ENCODE data around the gene PIK3CG.

The PIK3CG gene

GRCh38 chr7:106836816-106837215 lies 28.3 kb upstream of the PIK3CG start:
- Histone ChIP-seq H3K9me3 (ENCODE audit: low read length) (no peaks in the 10 kb centered on the region), H3K36me3 (ENCODE audit: insufficient read depth, low read length) (no peaks in the 10 kb centered on the region), H3K27me3 (ENCODE audit: insufficient read depth, low read length) (no peaks in the 10 kb centered on the region), H3K9me2 (ENCODE audit: low read depth, low read length) (no peaks in the 10 kb centered on the region), H3K27ac (ENCODE audit: low read depth, low read length, poor library complexity, severe bottlenecking) (no peak overlapping the region), H4K20me1 (ENCODE audit: insufficient read depth, low read length) (no peaks in the 10 kb centered on the region), H3K4me3 (ENCODE audit: low read depth, low read length, poor library complexity, severe bottlenecking) (no peak overlapping the region), H3K4me1 (ENCODE audit: insufficient read depth, low read length, severe bottlenecking) (no peaks in the 10 kb centered on the region), H3K4me2 (ENCODE audit: low read length) (no peak overlapping the region), H3K9ac (ENCODE audit: low read length) (no peak overlapping the region), H3K79me2 (ENCODE audit: insufficient read depth, low read length) (no peaks in the 10 kb centered on the region), H3F3A (ENCODE audit: insufficient read depth, low read length) (no peaks in the 10 kb centered on the region), H2AFZ (ENCODE audit: low read length) (no peak overlapping the region)
- TF ChIP-seq EZH2 (IDR thresholded peaks at IDR 0.05; ENCODE audit: borderline replicate concordance, low read length) = no peak
- no peak for TF ChIP-seq CTCF (IDR thresholded peaks at IDR 0.05; ENCODE audit: low read length)

- H3K4me3 ChIP-seq (ENCODE audit: low read depth, low read length, poor library complexity, severe bottlenecking) = no peak overlapping the region
- no peaks in the 10 kb centered on the region for H3K36me3 ChIP-seq (ENCODE audit: insufficient read depth, low read length)
- no peak overlapping the region for H3K4me2 ChIP-seq (ENCODE audit: low read length)
These were observed 25.6 kb upstream of the PIK3CG start for GRCh38 chr7:106839511-106839910.

GRCh38 chr7:106840342-106840741 lies 24.7 kb upstream of the PIK3CG start:
- H4K20me1 ChIP-seq (ENCODE audit: insufficient read depth, low read length) = no peaks in the 10 kb centered on the region
- no peak overlapping the region for H3K9ac ChIP-seq (ENCODE audit: low read length)
- H3K27me3 ChIP-seq (ENCODE audit: insufficient read depth, low read length) = no peaks in the 10 kb centered on the region
- H3K9me3 ChIP-seq (ENCODE audit: low read length) = no peaks in the 10 kb centered on the region
- no peak overlapping the region for H2AFZ ChIP-seq (ENCODE audit: low read length)
- H3K27ac ChIP-seq (ENCODE audit: low read depth, low read length, poor library complexity, severe bottlenecking) = no peak overlapping the region
- H3K4me3 ChIP-seq (ENCODE audit: low read depth, low read length, poor library complexity, severe bottlenecking) = no peak overlapping the region
- no peaks in the 10 kb centered on the region for H3F3A ChIP-seq (ENCODE audit: insufficient read depth, low read length)
- H3K36me3 ChIP-seq (ENCODE audit: insufficient read depth, low read length) = no peaks in the 10 kb centered on the region
- no peaks in the 10 kb centered on the region for H3K9me2 ChIP-seq (ENCODE audit: low read depth, low read length)
- H3K4me2 ChIP-seq (ENCODE audit: low read length) = no peak overlapping the region
- H3K4me1 ChIP-seq (ENCODE audit: insufficient read depth, low read length, severe bottlenecking) = no peaks in the 10 kb centered on the region
- TF ChIP-seq CTCF (IDR thresholded peaks at IDR 0.05; ENCODE audit: low read length) (no peak), EZH2 (IDR thresholded peaks at IDR 0.05; ENCODE audit: borderline replicate concordance, low read length) (no peak)
- no peaks in the 10 kb centered on the region for H3K79me2 ChIP-seq (ENCODE audit: insufficient read depth, low read length)

More at GRCh38 chr7:106839511-106839910, 25.6 kb upstream of the PIK3CG start:
- no peaks in the 10 kb centered on the region for H3F3A ChIP-seq (ENCODE audit: insufficient read depth, low read length)
- H4K20me1 ChIP-seq (ENCODE audit: insufficient read depth, low read length) = no peaks in the 10 kb centered on the region
- TF ChIP-seq EZH2 (IDR thresholded peaks at IDR 0.05; ENCODE audit: borderline replicate concordance, low read length) (no peak), CTCF (IDR thresholded peaks at IDR 0.05; ENCODE audit: low read length) (no peak)
- H3K79me2 ChIP-seq (ENCODE audit: insufficient read depth, low read length) = no peaks in the 10 kb centered on the region
- H3K9me3 ChIP-seq (ENCODE audit: low read length) = no peaks in the 10 kb centered on the region
- H3K27me3 ChIP-seq (ENCODE audit: insufficient read depth, low read length) = no peaks in the 10 kb centered on the region
- H3K9ac ChIP-seq (ENCODE audit: low read length) = no peak overlapping the region
- H3K9me2 ChIP-seq (ENCODE audit: low read depth, low read length) = no peaks in the 10 kb centered on the region
- H3K27ac ChIP-seq (ENCODE audit: low read depth, low read length, poor library complexity, severe bottlenecking) = no peak overlapping the region
- no peaks in the 10 kb centered on the region for H3K4me1 ChIP-seq (ENCODE audit: insufficient read depth, low read length, severe bottlenecking)
- H2AFZ ChIP-seq (ENCODE audit: low read length) = no peak overlapping the region
